Fibroblast of lung (primary cell): ENCODE results near the gene RABIF. TPM values are rescaled to one million over a fixed set of nuclear protein-coding genes. Genes with fewer than 3 reads are reported as not detected.

Experiments
- polyA plus RNA-seq, 2 donors: library from polyadenylated mRNA; depleted of rRNA in 1 of 2; stranded (reverse) in 1 of 2; unstranded in 1 of 2; fragments of >200 nt; gene quantifications; 2 replicates each; pipeline ENCODE4 v1.2.1, GENCODE V29; 2011 to 2012; ENCODE audit warnings: missing spikeins in 1 of 2
- total RNA-seq: library from RNA; depleted of rRNA; stranded (reverse); fragments of >200 nt; gene quantifications from 2 replicates; pipeline ENCODE4 v1.2.1, GENCODE V29; 2014

Gene RABIF
- total and polyA plus RNA-seq, 2 donors (not counting 1 experiment from before 2014, with no cell fraction given) = 5.9 to 14.6 TPM

Other genes starting within 250 kb of the RABIF start
- gene SYT2, start 178.7 kb downstream of the RABIF start, total RNA-seq = not detected in 2 replicates
- gene SYT2, start 178.7 kb downstream of the RABIF start, polyA plus RNA-seq = 0.02 and 0.03 TPM in 2 replicates
- 65.2 and 82.2 TPM in 2 replicates for gene KDM5B, start 80.7 kb downstream of the RABIF start, total RNA-seq
- 33.5 and 52.0 TPM in 2 replicates for gene KDM5B, start 80.7 kb downstream of the RABIF start, polyA plus RNA-seq
- 0.50 and 0.51 TPM in 2 replicates for gene PCAT6, start 78.2 kb downstream of the RABIF start, total RNA-seq
- 0.61 and 1.1 TPM in 2 replicates for gene PCAT6, start 78.2 kb downstream of the RABIF start, polyA plus RNA-seq
- gene KLHL12, start 38.1 kb upstream of the RABIF start, total RNA-seq = 48.3 and 55.5 TPM in 2 replicates
- gene KLHL12, start 38.1 kb upstream of the RABIF start, polyA plus RNA-seq = 39.4 and 46.3 TPM in 2 replicates
- 62.4 and 81.7 TPM in 2 replicates for gene ADIPOR1, start 69.2 kb upstream of the RABIF start, total RNA-seq
- 106 and 116 TPM in 2 replicates for gene ADIPOR1, start 69.2 kb upstream of the RABIF start, polyA plus RNA-seq
- 28.2 and 48.1 TPM in 2 replicates for gene CYB5R1, start 78.1 kb upstream of the RABIF start, total RNA-seq
- gene CYB5R1, start 78.1 kb upstream of the RABIF start, polyA plus RNA-seq = 36.9 and 41.2 TPM in 2 replicates
- 74.5 and 83.7 TPM in 2 replicates for gene TMEM183A, start 118.2 kb upstream of the RABIF start, total RNA-seq
- gene TMEM183A, start 118.2 kb upstream of the RABIF start, polyA plus RNA-seq = 74.2 and 75.3 TPM in 2 replicates
- gene PPFIA4, start 137.3 kb upstream of the RABIF start, total RNA-seq = 4.3 and 4.6 TPM in 2 replicates
- 0.36 and 3.2 TPM in 2 replicates for gene PPFIA4, start 137.3 kb upstream of the RABIF start, polyA plus RNA-seq
- not detected in 2 replicates for gene MYOG, start 196.9 kb upstream of the RABIF start, total RNA-seq
- 0.03 TPM in 1 of 2 replicates, not detected in the other for gene MYOG, start 196.9 kb upstream of the RABIF start, polyA plus RNA-seq
- 1.5 and 10.8 TPM in 2 replicates for gene ADORA1, start 238.6 kb upstream of the RABIF start, total RNA-seq
- gene ADORA1, start 238.6 kb upstream of the RABIF start, polyA plus RNA-seq = 1.3 and 6.1 TPM in 2 replicates